COLO829 (cell line): Measurements from ENCODE around the gene COL8A1.

ENCODE experiments used
- DNase-seq: peaks from one replicate; pipeline ENCODE4 v3.0.0; 2012; ENCODE audit warnings: low spot score

The COL8A1 gene

GRCh38 chr3:99845331-99845730, 206.9 kb downstream of the COL8A1 start:
- no peak for DNase-seq

DNA sequence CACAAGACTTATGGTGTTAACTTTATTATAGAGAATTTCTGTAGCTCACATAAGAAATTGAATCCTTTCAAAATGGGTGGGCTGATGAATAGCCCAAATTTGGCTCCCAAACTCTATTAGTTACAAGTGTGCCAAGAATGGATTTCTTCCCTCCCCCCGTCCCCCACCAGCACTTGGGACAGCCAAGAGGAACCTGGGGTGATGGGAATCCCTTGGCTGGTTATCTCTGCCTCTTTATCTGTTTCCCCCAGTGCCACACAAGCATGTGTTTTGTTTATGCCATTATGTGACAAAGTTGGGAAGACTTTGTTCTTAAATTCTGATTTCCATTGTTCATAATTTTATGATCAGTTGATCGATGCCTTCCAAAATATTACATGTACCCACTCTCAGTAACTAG, 207.6 kb downstream of the COL8A1 start:
- no peak for DNase-seq

DNA sequence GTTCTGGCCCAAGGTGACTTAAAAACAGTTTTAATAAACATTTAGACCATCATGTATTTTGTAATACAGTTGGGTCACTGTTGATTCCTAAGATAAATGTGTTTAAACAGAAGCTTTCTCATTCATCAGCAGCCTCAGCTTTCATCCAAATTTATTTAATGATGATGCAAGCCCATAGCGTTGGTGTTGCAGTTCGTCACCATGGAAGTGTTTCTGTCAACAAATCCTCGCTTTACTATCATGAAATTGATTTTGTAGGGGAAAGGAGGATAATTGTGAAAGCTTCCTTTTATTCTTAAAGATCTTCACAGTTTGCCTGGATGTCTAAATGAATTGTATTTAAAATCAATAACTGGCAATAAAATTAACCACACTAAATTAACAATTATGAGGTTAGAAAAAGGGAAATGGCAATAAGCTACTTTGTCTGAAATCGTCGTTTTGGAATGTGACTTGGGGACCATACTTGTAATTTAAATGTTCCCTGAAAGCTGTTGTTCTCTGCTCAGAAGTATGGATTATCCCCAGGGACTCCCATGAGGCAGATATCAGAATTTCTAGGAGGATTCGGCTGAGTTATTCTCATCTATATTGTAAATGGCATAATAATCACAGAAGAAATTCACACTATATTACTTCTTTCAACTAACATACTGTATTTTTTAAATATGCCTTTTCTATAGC, 208.2 kb downstream of the COL8A1 start:
- DNase-seq, result no peak

- no peak for DNase-seq
These were observed 210.0 kb downstream of the COL8A1 start for GRCh38 chr3:99848433-99848832.
